Measurements from ENCODE around the gene MBD4. TPM values are rescaled to one million over a fixed set of nuclear protein-coding genes. Genes with fewer than 3 reads are reported as not detected.

The MBD4 gene
- polyA plus RNA-seq, 1 donor (not counting 4 experiments of a cell fraction or from before 2014, with no cell fraction given), result 35.0 TPM

GRCh38 chr3:129460155-129460554, 20.4 kb upstream of the MBD4 start:
- no peaks in the 10 kb centered on the region for H3K9me1 ChIP-seq (ENCODE audit: control insufficient read depth, extremely low read depth, insufficient read depth, low read length)
- H4K20me1 ChIP-seq (ENCODE audit: control insufficient read depth, extremely low read depth, insufficient read depth, low read length), result no peaks in the 10 kb centered on the region
- DNase-seq (ENCODE audit: low read depth, low spot score), result no peak
- no peaks in the 10 kb centered on the region for H3K27me3 ChIP-seq (ENCODE audit: control insufficient read depth, extremely low read depth, insufficient read depth, low read length)
- no peak for TF ChIP-seq CTCF (optimal IDR thresholded peaks at IDR 0.05 in 1 of 3, IDR thresholded peaks at IDR 0.05 in 1 of 3, conservative IDR thresholded peaks at IDR 0.05 in 1 of 3; ENCODE audit: extremely low read depth in 1 of 3, insufficient read depth in 2 of 3, low read length in 3 of 3)
- H2AFZ ChIP-seq (ENCODE audit: control insufficient read depth, low read length), result no peak overlapping the region
- H3K9me3 ChIP-seq (ENCODE audit: control insufficient read depth, low read depth, low read length), result no peaks in the 10 kb centered on the region
- no peaks in the 10 kb centered on the region for H3K4me1 ChIP-seq (ENCODE audit: control insufficient read depth, extremely low read depth, insufficient read depth, low read length)
- H3K4me2 ChIP-seq (ENCODE audit: control insufficient read depth, extremely low read depth, insufficient read depth, low read depth, low read length), result no peak overlapping the region
- no peak overlapping the region for H3K27ac ChIP-seq (ENCODE audit: control insufficient read depth, insufficient read depth, low read length)
- dilution Hi-C loops (cut with MboI; ENCODE audit: extremely low pct_ligation_motif_present, low sequenced_read_pairs), result no loop called here
- no peak for FAIRE-seq
- H3K36me3 ChIP-seq (ENCODE audit: control insufficient read depth in 2 of 2, extremely low read depth in 1 of 2, insufficient read depth in 2 of 2, low read length in 2 of 2), result peaks cover 0 to 3% of the 10 kb centered on the region in 2 experiments
- no peak overlapping the region for H3K4me3 ChIP-seq (ENCODE audit: control insufficient read depth in 2 of 3, extremely low read depth in 1 of 3, insufficient read depth in 2 of 3, low read depth in 1 of 3, low read length in 3 of 3)
- H3K79me2 ChIP-seq (ENCODE audit: control insufficient read depth, insufficient read depth, low read length), result no peaks in the 10 kb centered on the region
- no peak overlapping the region for H3K9ac ChIP-seq (ENCODE audit: control insufficient read depth, extremely low read depth, insufficient read depth, low read length)

- FAIRE-seq (no peak), DNase-seq (ENCODE audit: low read depth, low spot score) (no peak)
- H3K79me2 ChIP-seq (ENCODE audit: control insufficient read depth, insufficient read depth, low read length), result no peaks in the 10 kb centered on the region
Observed at GRCh38 chr3:129453732-129454131, 14.0 kb upstream of the MBD4 start.

More at GRCh38 chr3:129453732-129454131, 14.0 kb upstream of the MBD4 start:
- no peak for TF ChIP-seq CTCF (optimal IDR thresholded peaks at IDR 0.05 in 1 of 3, IDR thresholded peaks at IDR 0.05 in 1 of 3, conservative IDR thresholded peaks at IDR 0.05 in 1 of 3; ENCODE audit: extremely low read depth in 1 of 3, insufficient read depth in 2 of 3, low read length in 3 of 3)
- Histone ChIP-seq H3K36me3 (ENCODE audit: control insufficient read depth in 2 of 2, extremely low read depth in 1 of 2, insufficient read depth in 2 of 2, low read length in 2 of 2) (peaks cover 0 to 1% of the 10 kb centered on the region in 2 experiments), H3K9me3 (ENCODE audit: control insufficient read depth, low read depth, low read length) (no peaks in the 10 kb centered on the region), H4K20me1 (ENCODE audit: control insufficient read depth, extremely low read depth, insufficient read depth, low read length) (no peaks in the 10 kb centered on the region), H3K9me1 (ENCODE audit: control insufficient read depth, extremely low read depth, insufficient read depth, low read length) (no peaks in the 10 kb centered on the region), H2AFZ (ENCODE audit: control insufficient read depth, low read length) (no peak overlapping the region), H3K27ac (ENCODE audit: control insufficient read depth, insufficient read depth, low read length) (no peak overlapping the region), H3K4me2 (ENCODE audit: control insufficient read depth, extremely low read depth, insufficient read depth, low read depth, low read length) (no peak overlapping the region), H3K4me3 (ENCODE audit: control insufficient read depth in 2 of 3, extremely low read depth in 1 of 3, insufficient read depth in 2 of 3, low read depth in 1 of 3, low read length in 3 of 3) (no peak overlapping the region), H3K9ac (ENCODE audit: control insufficient read depth, extremely low read depth, insufficient read depth, low read length) (no peak overlapping the region), H3K4me1 (ENCODE audit: control insufficient read depth, extremely low read depth, insufficient read depth, low read length) (peaks cover 8% of the 10 kb centered on the region), H3K27me3 (ENCODE audit: control insufficient read depth, extremely low read depth, insufficient read depth, low read length) (no peaks in the 10 kb centered on the region)
- dilution Hi-C loops (cut with MboI; ENCODE audit: extremely low pct_ligation_motif_present, low sequenced_read_pairs), result no loop called here
